PC-3 (cell line): ENCODE measurements around the gene ANGPTL2. TPM values are rescaled to one million over a fixed set of nuclear protein-coding genes. Genes with fewer than 3 reads are reported as not detected.

Source experiments
- ATAC-seq: fragments of 200-7000 bp; cut with Tn5 transposase; 2 replicates; pipeline ENCODE4 v1.9.1; 2020; ENCODE audit warnings: mild to moderate bottlenecking, moderate library complexity
- BruUV-seq: library from RNA; stranded (reverse); fragments of 400-500 nt; replicated peaks from 2 replicates; lab custom pipeline; 2021; lab: Mats Ljungman, UMichigan
- CTCF ChIA-PET: fragments of 300-600 bp; sonication (Branson Sonifier 250); formaldehyde crosslinking; loops from one replicate; lab custom pipeline; 2022; ENCODE audit warnings: antibody characterized with exemption; lab: Charles Lee
- POLR2A ChIA-PET: fragments of 300-600 bp; sonication (Branson Sonifier 250); formaldehyde crosslinking; loops from one replicate; lab custom pipeline; 2022; ENCODE audit warnings: antibody characterized with exemption; ENCODE audit not compliant: unreplicated experiment; lab: Charles Lee
- DNase-seq: peaks from one replicate; pipeline ENCODE4 v3.0.0-alpha.2; 2015
- H2AFZ ChIP-seq: fragments of 300-600 bp; sonication (generic); 2 replicates; pipeline ENCODE4 v1.6.0; 2016; ENCODE audit warnings: antibody characterized with exemption, low read length
- H3F3A ChIP-seq: fragments of 300-600 bp; sonication (generic); one replicate; pipeline ENCODE4 v1.6.0; 2017; ENCODE audit warnings: antibody characterized with exemption, low read length, control low read depth, mild to moderate bottlenecking; ENCODE audit not compliant: unreplicated experiment
- H3K27ac ChIP-seq: fragments of 300-600 bp; sonication (generic); 2 replicates; pipeline ENCODE4 v1.5.1; 2016; ENCODE audit warnings: mild to moderate bottlenecking, low read length
- H3K27me3 ChIP-seq: fragments of 300-600 bp; sonication (generic); 2 replicates; pipeline ENCODE4 v1.6.1; 2016; ENCODE audit warnings: low read length, mixed read lengths
- H3K36me3 ChIP-seq: fragments of 300-600 bp; sonication (generic); 2 replicates; pipeline ENCODE4 v1.6.1; 2016; ENCODE audit warnings: low read depth, mixed run types, low read length, mixed read lengths
- H3K4me1 ChIP-seq: fragments of 300-600 bp; sonication (generic); 2 replicates; pipeline ENCODE4 v1.5.1; 2016; ENCODE audit warnings: low read length; ENCODE audit not compliant: insufficient read depth
- H3K4me2 ChIP-seq: fragments of 300-600 bp; sonication (generic); 2 replicates; pipeline ENCODE4 v1.6.0; 2016; ENCODE audit warnings: low read length
- H3K4me3 ChIP-seq: fragments of 300-600 bp; sonication (generic); 2 replicates; pipeline ENCODE4 v1.5.1; 2016; ENCODE audit warnings: mild to moderate bottlenecking, low read length, mixed read lengths
- H3K79me2 ChIP-seq: fragments of 300-600 bp; sonication (generic); 2 replicates; pipeline ENCODE4 v1.6.1; 2017; ENCODE audit warnings: low read length, mixed read lengths
- H3K9ac ChIP-seq: fragments of 300-600 bp; sonication (generic); 2 replicates; pipeline ENCODE4 v1.6.0; 2016; ENCODE audit warnings: mild to moderate bottlenecking, low read length
- H3K9me2 ChIP-seq: fragments of 300-600 bp; sonication (generic); replicated peaks from 2 replicates; pipeline ENCODE4 v1.6.1; 2016; ENCODE audit warnings: mixed run types, low read length, mixed read lengths
- H3K9me3 ChIP-seq: fragments of 300-600 bp; sonication (generic); 2 replicates; pipeline ENCODE4 v1.6.1; 2016; ENCODE audit warnings: low read length, mixed read lengths
- H4K20me1 ChIP-seq: fragments of 300-600 bp; sonication (generic); 2 replicates; pipeline ENCODE4 v1.6.1; 2016; ENCODE audit warnings: low read length, mixed read lengths
- CTCF ChIP-seq: fragments of 300-600 bp; sonication (generic); conservative IDR thresholded peaks from 2 replicates; pipeline ENCODE4 v1.5.1; 2017; ENCODE audit warnings: antibody characterized with exemption, low read depth, mild to moderate bottlenecking, low read length
- EZH2 ChIP-seq: fragments of 300-600 bp; sonication (generic); IDR thresholded peaks from one replicate; pipeline ENCODE4 v1.6.1; 2017; ENCODE audit warnings: antibody characterized with exemption, mild to moderate bottlenecking, low read length; ENCODE audit not compliant: unreplicated experiment
- EZH2phosphoT487 ChIP-seq: fragments of 300-600 bp; sonication (generic); IDR thresholded peaks from 2 replicates; pipeline ENCODE4 v1.6.1; 2018; ENCODE audit warnings: mild to moderate bottlenecking, antibody characterized with exemption, low read length, borderline replicate concordance
- intact Hi-C: fragments of 100-400 bp; cut with micrococcal nuclease; formaldehyde crosslinking; loops from 2 replicates; pipeline ENCODE4 v1.9.0; 2023
- total RNA-seq: library from RNA; depleted of rRNA; stranded (reverse); fragments of >200 nt; gene quantifications from 2 replicates; pipeline ENCODE4 v1.2.3, GENCODE V29; 2014

ANGPTL2 gene
- total RNA-seq, 1 experiment from 2014 or later = 0.07 TPM

GRCh38 chr9:127132375-127132774, 9.9 kb upstream of the ANGPTL2 start:
- ChIA-PET CTCF (no interaction called here), POLR2A (no interaction called here)
- ATAC-seq (no peak), DNase-seq (no peak)
- BruUV-seq = no TSS peak
- Histone ChIP-seq H3F3A (no peaks in the 10 kb centered on the region), H4K20me1 (no peaks in the 10 kb centered on the region), H3K27me3 (no peaks in the 10 kb centered on the region), H3K9me2 (no peaks in the 10 kb centered on the region), H3K9me3 (no peaks in the 10 kb centered on the region), H2AFZ (no peak overlapping the region), H3K4me1 (peaks cover 21% of the 10 kb centered on the region), H3K79me2 (no peaks in the 10 kb centered on the region), H3K4me2 (peak overlapping the region; percentile 28; the same call in 1 of the 2 replicates), H3K9ac (no peak overlapping the region), H3K27ac (no peak overlapping the region), H3K4me3 (no peak overlapping the region), H3K36me3 (no peaks in the 10 kb centered on the region)
- TF ChIP-seq CTCF = no peak
- TF ChIP-seq EZH2 = no peak
- TF ChIP-seq EZH2phosphoT487 = no peak
- intact Hi-C loops = no loop called here

GRCh38 chr9:127131871-127132270, 9.4 kb upstream of the ANGPTL2 start:
- no peak overlapping the region for H3K9ac ChIP-seq
- ATAC-seq (peak; percentile 68), DNase-seq (peak; percentile 55)
- no peaks in the 10 kb centered on the region for H3K9me2 ChIP-seq
- no peak overlapping the region for H2AFZ ChIP-seq
- H4K20me1 ChIP-seq = no peaks in the 10 kb centered on the region
- peaks cover 21% of the 10 kb centered on the region for H3K4me1 ChIP-seq
- ChIA-PET CTCF (no interaction called here), POLR2A (no interaction called here)
- H3K36me3 ChIP-seq = no peaks in the 10 kb centered on the region
- no TSS peak for BruUV-seq
- H3K27me3 ChIP-seq = no peaks in the 10 kb centered on the region
- no peaks in the 10 kb centered on the region for H3F3A ChIP-seq
- H3K4me2 ChIP-seq = peak overlapping the region; percentile 28
- no peaks in the 10 kb centered on the region for H3K79me2 ChIP-seq
- H3K27ac ChIP-seq = peak overlapping the region; percentile 25; the same call in 1 of the 2 replicates
- TF ChIP-seq EZH2 (no peak), EZH2phosphoT487 (no peak), CTCF (no peak)
- H3K4me3 ChIP-seq = no peak overlapping the region
- intact Hi-C loops = no loop called here
- H3K9me3 ChIP-seq = no peaks in the 10 kb centered on the region

- no peaks in the 10 kb centered on the region for H3K79me2 ChIP-seq
- no peak for TF ChIP-seq EZH2
- no peak for TF ChIP-seq CTCF
- no peak for TF ChIP-seq EZH2phosphoT487
- H3K27ac ChIP-seq = no peak overlapping the region
- H3K9me2 ChIP-seq = no peaks in the 10 kb centered on the region
- ATAC-seq (peak; percentile 59), DNase-seq (peak; percentile 42)
- H3K27me3 ChIP-seq = no peaks in the 10 kb centered on the region
- no TSS peak for BruUV-seq
- no peaks in the 10 kb centered on the region for H4K20me1 ChIP-seq
- CTCF ChIA-PET = no interaction called here
- no peaks in the 10 kb centered on the region for H3K9me3 ChIP-seq
- no peak overlapping the region for H2AFZ ChIP-seq
- H3K4me3 ChIP-seq = no peak overlapping the region
- H3K4me1 ChIP-seq = peaks cover 21% of the 10 kb centered on the region
- no peak overlapping the region for H3K9ac ChIP-seq
- no peaks in the 10 kb centered on the region for H3F3A ChIP-seq
- H3K4me2 ChIP-seq = no peak overlapping the region
- H3K36me3 ChIP-seq = no peaks in the 10 kb centered on the region
- POLR2A ChIA-PET = no interaction called here
- intact Hi-C loops = no loop called here
Observed at GRCh38 chr9:127130661-127131538, 8.5 kb upstream of the ANGPTL2 start.
